Stimulated activated CD4-positive, alpha-beta T cell treated with anti-CD3 and anti-CD28 coated beads, Interleukin-4, amount 100 ng/mL, for 1 hour (primary cell): Measurements from ENCODE around the gene EZH2.

Source experiments
- DNase-seq: peaks from one replicate; pipeline ENCODE4 v3.0.0-alpha.2; 2020

The EZH2 gene

DNA sequence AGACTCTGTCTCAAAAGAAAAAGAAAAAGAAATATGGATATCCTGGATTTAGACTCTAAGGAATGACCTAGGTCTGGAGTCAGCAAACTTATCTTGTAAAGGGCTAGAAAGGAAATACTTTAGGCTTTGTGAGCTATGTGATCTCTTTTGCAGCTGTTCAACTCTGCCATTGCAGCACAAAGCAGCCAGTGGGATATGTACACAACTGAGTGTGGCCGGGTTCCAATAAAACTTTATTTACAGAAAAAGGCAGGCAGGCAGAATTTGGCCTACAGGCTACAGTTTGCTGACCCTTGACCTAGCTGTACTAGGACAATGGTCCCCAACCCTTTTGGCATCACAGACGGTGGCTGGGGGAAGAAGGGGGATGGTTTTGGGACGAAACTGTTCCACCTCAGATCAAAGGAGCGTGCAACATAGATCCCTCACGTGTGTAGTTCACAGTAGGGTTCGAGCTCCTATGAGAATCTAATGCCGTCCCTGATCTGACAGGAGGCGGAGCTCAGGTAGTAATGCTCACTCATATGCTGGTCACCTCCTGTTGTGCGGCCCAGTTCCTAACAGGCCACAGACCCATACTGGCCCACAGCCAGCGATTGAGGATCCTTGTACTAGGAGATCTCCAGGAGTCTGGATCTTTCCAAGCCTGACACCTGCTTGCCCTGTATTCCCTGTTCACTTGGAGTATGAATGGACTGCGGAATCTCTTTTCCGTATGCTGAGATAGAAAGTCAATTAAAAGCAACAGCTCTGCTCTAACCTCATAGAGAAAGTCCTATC, 122.4 kb downstream of the EZH2 start:
- no peak for DNase-seq
